ENCODE results near the gene C9orf43.

DNA sequence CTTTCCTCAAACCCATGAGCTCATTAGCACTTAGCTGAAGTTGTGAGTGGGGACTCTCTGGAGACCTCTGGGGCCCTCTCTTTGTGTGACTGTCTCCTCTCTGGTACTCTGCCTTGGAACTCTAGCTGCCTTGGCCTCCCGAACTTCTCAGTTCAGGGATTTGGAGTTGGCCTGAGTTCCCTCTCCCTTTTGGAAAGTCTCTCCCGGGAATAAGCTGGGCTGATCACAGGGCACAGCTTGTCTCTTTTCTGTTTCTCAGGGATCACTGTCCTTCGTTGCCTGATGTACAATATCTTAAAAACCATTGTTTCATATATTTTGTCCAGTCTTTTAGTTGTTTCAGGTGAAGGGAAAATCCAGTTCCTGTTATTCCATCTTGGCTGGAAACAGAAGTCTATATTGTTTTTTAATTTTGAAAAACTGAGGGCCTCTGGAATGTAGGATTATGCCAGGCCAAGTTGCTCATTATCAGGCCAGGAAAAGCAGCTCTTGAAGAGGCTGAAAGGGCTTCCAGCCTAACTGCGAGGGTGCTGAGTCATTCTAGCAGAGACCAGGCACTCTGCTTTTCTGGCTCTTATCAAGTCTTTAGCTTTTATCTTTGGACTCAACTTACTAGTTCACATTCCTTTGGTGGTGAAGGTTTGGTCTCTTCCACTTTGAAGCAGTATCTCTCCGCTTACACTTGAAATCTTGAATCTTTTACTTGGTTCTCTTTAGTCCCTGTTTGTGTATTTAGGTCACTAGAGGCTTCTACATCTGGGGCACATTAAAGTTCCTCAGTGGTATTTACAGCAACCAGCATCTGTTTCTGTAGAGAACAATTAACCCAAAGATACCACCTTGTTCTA lies 44.6 kb downstream of the C9orf43 start:
- TF ChIP-seq, protein P1, sequence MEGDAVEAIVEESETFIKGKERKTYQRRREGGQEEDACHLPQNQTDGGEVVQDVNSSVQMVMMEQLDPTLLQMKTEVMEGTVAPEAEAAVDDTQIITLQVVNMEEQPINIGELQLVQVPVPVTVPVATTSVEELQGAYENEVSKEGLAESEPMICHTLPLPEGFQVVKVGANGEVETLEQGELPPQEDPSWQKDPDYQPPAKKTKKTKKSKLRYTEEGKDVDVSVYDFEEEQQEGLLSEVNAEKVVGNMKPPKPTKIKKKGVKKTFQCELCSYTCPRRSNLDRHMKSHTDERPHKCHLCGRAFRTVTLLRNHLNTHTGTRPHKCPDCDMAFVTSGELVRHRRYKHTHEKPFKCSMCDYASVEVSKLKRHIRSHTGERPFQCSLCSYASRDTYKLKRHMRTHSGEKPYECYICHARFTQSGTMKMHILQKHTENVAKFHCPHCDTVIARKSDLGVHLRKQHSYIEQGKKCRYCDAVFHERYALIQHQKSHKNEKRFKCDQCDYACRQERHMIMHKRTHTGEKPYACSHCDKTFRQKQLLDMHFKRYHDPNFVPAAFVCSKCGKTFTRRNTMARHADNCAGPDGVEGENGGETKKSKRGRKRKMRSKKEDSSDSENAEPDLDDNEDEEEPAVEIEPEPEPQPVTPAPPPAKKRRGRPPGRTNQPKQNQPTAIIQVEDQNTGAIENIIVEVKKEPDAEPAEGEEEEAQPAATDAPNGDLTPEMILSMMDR (IDR thresholded peaks at IDR 0.05), result no peak
- peak in 1 of 2 donors; percentile 17 for TF ChIP-seq POLR2A (IDR thresholded peaks at IDR 0.05)
